Body of pancreas (tissue), 4 donors: ENCODE data around the gene CREB3L1.

Experiments
- POLR2A ChIP-seq, 3 donors: fragments of 450-650 bp; IDR thresholded peaks; one replicate each; pipeline ENCODE4 v1.6.1; 2016; ENCODE audit warnings: antibody characterized with exemption in 3 of 3, mild to moderate bottlenecking in 2 of 3
- TF ChIP-seq, protein P1 (sequence below), 7 experiments: fragments of 450-650 bp in 4 of 7; fragments of 200-600 bp in 3 of 7; sonication (generic) in 3 of 7; IDR thresholded peaks; one replicate each; pipeline ENCODE4 v1.5.1; 2016 to 2019; ENCODE audit warnings: antibody characterized with exemption in 7 of 7

DNA sequence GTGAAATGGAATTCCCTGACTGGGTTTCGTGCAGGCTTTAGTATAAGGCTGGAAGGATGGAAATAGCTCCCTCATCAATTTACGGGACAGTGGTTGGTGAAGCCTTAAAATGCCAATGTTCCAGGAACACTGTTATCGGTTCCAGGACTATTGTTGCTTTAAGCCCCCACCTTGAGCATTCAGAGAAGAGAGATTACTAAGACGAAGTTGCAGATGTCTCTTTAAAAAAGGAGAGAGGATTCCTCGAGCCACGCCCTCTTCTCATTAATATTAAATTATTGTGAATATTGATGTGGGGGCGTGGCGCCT lies 195 bp upstream of the CREB3L1 start:
- TF ChIP-seq POLR2A (IDR thresholded peaks at IDR 0.05) = no peak
- TF ChIP-seq, protein P1, sequence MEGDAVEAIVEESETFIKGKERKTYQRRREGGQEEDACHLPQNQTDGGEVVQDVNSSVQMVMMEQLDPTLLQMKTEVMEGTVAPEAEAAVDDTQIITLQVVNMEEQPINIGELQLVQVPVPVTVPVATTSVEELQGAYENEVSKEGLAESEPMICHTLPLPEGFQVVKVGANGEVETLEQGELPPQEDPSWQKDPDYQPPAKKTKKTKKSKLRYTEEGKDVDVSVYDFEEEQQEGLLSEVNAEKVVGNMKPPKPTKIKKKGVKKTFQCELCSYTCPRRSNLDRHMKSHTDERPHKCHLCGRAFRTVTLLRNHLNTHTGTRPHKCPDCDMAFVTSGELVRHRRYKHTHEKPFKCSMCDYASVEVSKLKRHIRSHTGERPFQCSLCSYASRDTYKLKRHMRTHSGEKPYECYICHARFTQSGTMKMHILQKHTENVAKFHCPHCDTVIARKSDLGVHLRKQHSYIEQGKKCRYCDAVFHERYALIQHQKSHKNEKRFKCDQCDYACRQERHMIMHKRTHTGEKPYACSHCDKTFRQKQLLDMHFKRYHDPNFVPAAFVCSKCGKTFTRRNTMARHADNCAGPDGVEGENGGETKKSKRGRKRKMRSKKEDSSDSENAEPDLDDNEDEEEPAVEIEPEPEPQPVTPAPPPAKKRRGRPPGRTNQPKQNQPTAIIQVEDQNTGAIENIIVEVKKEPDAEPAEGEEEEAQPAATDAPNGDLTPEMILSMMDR (IDR thresholded peaks at IDR 0.05) = no peak
